Ovary (tissue), 3 donors: ENCODE measurements around the gene SELENOM.

Source experiments
- CTCF ChIP-seq, 3 donors: fragments of 450-650 bp in 2 of 3; fragments of 200-600 bp in 1 of 3; IDR thresholded peaks; one replicate each; pipeline versions ENCODE4 v1.5.1 to v1.8.0; 2016 to 2022; ENCODE audit warnings: antibody characterized with exemption in 3 of 3, mild to moderate bottlenecking in 1 of 3
- POLR2A ChIP-seq: fragments of 450-650 bp; IDR thresholded peaks from one replicate; pipeline ENCODE4 v1.6.1; 2017; ENCODE audit warnings: antibody characterized with exemption, mild to moderate bottlenecking, moderate library complexity
- donor health status: DM: no; HTN: no; CAD: no.

DNA sequence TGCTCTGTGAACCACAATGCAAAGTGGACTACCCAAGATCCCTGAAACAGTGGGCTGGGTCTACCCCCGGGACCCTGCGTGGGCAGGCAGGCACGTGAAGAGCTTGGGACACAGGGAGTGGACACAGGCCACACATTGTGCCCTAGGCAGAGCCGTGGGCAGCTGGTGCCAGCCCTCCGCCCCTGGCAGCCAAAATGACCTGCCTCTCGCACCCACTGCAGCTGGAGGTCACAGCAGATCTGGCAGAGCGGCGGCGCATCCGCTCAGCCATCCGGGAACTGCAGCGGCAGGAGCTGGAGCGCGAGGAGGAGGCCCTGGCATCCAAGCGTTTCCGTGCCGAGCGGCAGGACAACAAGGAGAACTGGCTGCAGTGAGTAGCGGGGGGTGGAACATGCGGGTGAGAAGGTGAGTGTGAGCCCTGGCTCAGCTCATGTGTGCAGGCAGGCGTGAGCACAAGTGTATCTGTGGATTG is 19.6 kb downstream of the SELENOM start:
- no peak for TF ChIP-seq CTCF (IDR thresholded peaks at IDR 0.05)
- TF ChIP-seq POLR2A, result no peak
